HUES48 (cell line): Measurements from ENCODE around the gene GRIK3.

Experiments
- H3K27ac ChIP-seq: one replicate; pipeline ENCODE4 v1.7.0; 2013; ENCODE audit warnings: low read depth, low read length, inconsistent platforms
- H3K27me3 ChIP-seq: 2 replicates; pipeline ENCODE4 v1.6.1; 2013; ENCODE audit warnings: mild to moderate bottlenecking, low read length; ENCODE audit not compliant: control insufficient read depth, insufficient read depth
- H3K36me3 ChIP-seq: 2 replicates; pipeline ENCODE4 v1.6.1; 2013; ENCODE audit warnings: low read length; ENCODE audit not compliant: control insufficient read depth, insufficient read depth
- H3K4me1 ChIP-seq: 2 replicates; pipeline ENCODE4 v1.6.1; 2013; ENCODE audit warnings: mild to moderate bottlenecking, low read length; ENCODE audit not compliant: control insufficient read depth, insufficient read depth
- H3K4me3 ChIP-seq: 2 replicates; pipeline ENCODE4 v1.5.1; 2013; ENCODE audit warnings: mild to moderate bottlenecking, low read depth, low read length
- H3K9ac ChIP-seq: 2 replicates; pipeline ENCODE4 v1.6.1; 2013; ENCODE audit warnings: mild to moderate bottlenecking, low read depth, low read length, moderate library complexity
- H3K9me3 ChIP-seq: 2 replicates; pipeline ENCODE4 v1.6.1; 2013; ENCODE audit warnings: low read length; ENCODE audit not compliant: control insufficient read depth, insufficient read depth

GRIK3 gene

GRCh38 chr1:36824390-36824861 lies 209.9 kb downstream of the GRIK3 start:
- no peak overlapping the region for H3K4me3 ChIP-seq
- H3K9ac ChIP-seq, result no peak overlapping the region
- H3K27me3 ChIP-seq, result no peaks in the 10 kb centered on the region
- peak overlapping the region; percentile 55 for H3K27ac ChIP-seq
- no peaks in the 10 kb centered on the region for H3K36me3 ChIP-seq
- H3K4me1 ChIP-seq, result peaks cover 16% of the 10 kb centered on the region
- no peaks in the 10 kb centered on the region for H3K9me3 ChIP-seq

GRCh38 chr1:36822648-36823047 lies 211.7 kb downstream of the GRIK3 start:
- Histone ChIP-seq H3K4me3 (no peak overlapping the region), H3K36me3 (no peaks in the 10 kb centered on the region), H3K27ac (no peak overlapping the region), H3K9ac (no peak overlapping the region), H3K27me3 (no peaks in the 10 kb centered on the region), H3K9me3 (no peaks in the 10 kb centered on the region), H3K4me1 (peaks cover 16% of the 10 kb centered on the region)

GRCh38 chr1:36821386-36821785 lies 212.9 kb downstream of the GRIK3 start:
- Histone ChIP-seq H3K27me3 (no peaks in the 10 kb centered on the region), H3K4me1 (peaks cover 16% of the 10 kb centered on the region)

GRCh38 chr1:36818771-36819170 lies 215.5 kb downstream of the GRIK3 start:
- Histone ChIP-seq H3K36me3 (no peaks in the 10 kb centered on the region), H3K4me3 (no peak overlapping the region), H3K27me3 (no peaks in the 10 kb centered on the region), H3K9me3 (no peaks in the 10 kb centered on the region), H3K27ac (no peak overlapping the region), H3K9ac (no peak overlapping the region), H3K4me1 (peaks cover 2% of the 10 kb centered on the region)

More at GRCh38 chr1:36821386-36821785, 212.9 kb downstream of the GRIK3 start:
- Histone ChIP-seq H3K27ac (no peak overlapping the region), H3K36me3 (no peaks in the 10 kb centered on the region), H3K9ac (no peak overlapping the region), H3K9me3 (no peaks in the 10 kb centered on the region), H3K4me3 (no peak overlapping the region)

- Histone ChIP-seq H3K27ac (no peak overlapping the region), H3K36me3 (no peaks in the 10 kb centered on the region), H3K4me3 (no peak overlapping the region), H3K27me3 (no peaks in the 10 kb centered on the region), H3K9ac (no peak overlapping the region), H3K4me1 (no peaks in the 10 kb centered on the region), H3K9me3 (no peaks in the 10 kb centered on the region)
These were observed 218.0 kb downstream of the GRIK3 start for GRCh38 chr1:36816348-36816747.

GRCh38 chr1:36814774-36815173 lies 219.5 kb downstream of the GRIK3 start:
- H3K4me1 ChIP-seq, result no peaks in the 10 kb centered on the region
- H3K27me3 ChIP-seq, result no peaks in the 10 kb centered on the region
- no peaks in the 10 kb centered on the region for H3K36me3 ChIP-seq
- H3K9ac ChIP-seq, result no peak overlapping the region
- no peaks in the 10 kb centered on the region for H3K9me3 ChIP-seq
- no peak overlapping the region for H3K27ac ChIP-seq
- H3K4me3 ChIP-seq, result no peak overlapping the region

GRCh38 chr1:36814083-36814482 lies 220.2 kb downstream of the GRIK3 start:
- no peaks in the 10 kb centered on the region for H3K4me1 ChIP-seq
- H3K36me3 ChIP-seq, result no peaks in the 10 kb centered on the region
- no peak overlapping the region for H3K9ac ChIP-seq
- H3K27ac ChIP-seq, result no peak overlapping the region
- H3K27me3 ChIP-seq, result no peaks in the 10 kb centered on the region
- no peaks in the 10 kb centered on the region for H3K9me3 ChIP-seq
- no peak overlapping the region for H3K4me3 ChIP-seq

- H3K4me3 ChIP-seq, result no peak overlapping the region
- H3K36me3 ChIP-seq, result no peaks in the 10 kb centered on the region
- peaks cover 14% of the 10 kb centered on the region for H3K4me1 ChIP-seq
- no peak overlapping the region for H3K27ac ChIP-seq
- no peaks in the 10 kb centered on the region for H3K27me3 ChIP-seq
- no peak overlapping the region for H3K9ac ChIP-seq
- no peaks in the 10 kb centered on the region for H3K9me3 ChIP-seq
These were observed 227.1 kb downstream of the GRIK3 start for GRCh38 chr1:36807262-36807661.

- no peaks in the 10 kb centered on the region for H3K9me3 ChIP-seq
- no peak overlapping the region for H3K9ac ChIP-seq
- H3K4me3 ChIP-seq, result no peak overlapping the region
- H3K4me1 ChIP-seq, result peaks cover 14% of the 10 kb centered on the region
- no peaks in the 10 kb centered on the region for H3K36me3 ChIP-seq
- H3K27ac ChIP-seq, result no peak overlapping the region
- H3K27me3 ChIP-seq, result no peaks in the 10 kb centered on the region
These were observed 228.2 kb downstream of the GRIK3 start for GRCh38 chr1:36805979-36806640.

GRCh38 chr1:36804669-36805314 lies 229.5 kb downstream of the GRIK3 start:
- Histone ChIP-seq H3K27ac (no peak overlapping the region), H3K27me3 (no peaks in the 10 kb centered on the region), H3K9me3 (no peaks in the 10 kb centered on the region), H3K36me3 (no peaks in the 10 kb centered on the region), H3K4me1 (peaks cover 14% of the 10 kb centered on the region), H3K4me3 (no peak overlapping the region), H3K9ac (no peak overlapping the region)

- no peaks in the 10 kb centered on the region for H3K27me3 ChIP-seq
- H3K27ac ChIP-seq, result no peak overlapping the region
- H3K36me3 ChIP-seq, result no peaks in the 10 kb centered on the region
- H3K4me1 ChIP-seq, result peaks cover 14% of the 10 kb centered on the region
- no peaks in the 10 kb centered on the region for H3K9me3 ChIP-seq
- no peak overlapping the region for H3K9ac ChIP-seq
- no peak overlapping the region for H3K4me3 ChIP-seq
These were observed 230.3 kb downstream of the GRIK3 start for GRCh38 chr1:36803868-36804570.
